T-cell (primary cell): ENCODE results near the gene DOC2A. TPM values are rescaled to one million over a fixed set of nuclear protein-coding genes. Genes with fewer than 3 reads are reported as not detected.

Experiments used
- ATAC-seq, 4 experiments: fragments of 200-7000 bp in 3 of 4; fragments of 150-1000 bp in 1 of 4; cut with Tn5 transposase; replicated peaks in 1 of 4; 1 replicate in 3 of 4; 2 replicates in 1 of 4; pipeline ENCODE4 v1.10.0; 2021; ENCODE audit warnings: moderate library complexity in 3 of 4, mild to moderate bottlenecking in 2 of 4, moderate number of reproducible peaks in 1 of 4
- CTCF ChIA-PET, 2 donors: fragments of 300-600 bp; sonication (Branson Sonifier 250); formaldehyde crosslinking; loops; one replicate each; lab custom pipeline; 2022; ENCODE audit warnings: antibody characterized with exemption in 2 of 2; lab: Charles Lee
- POLR2A ChIA-PET, 2 donors: fragments of 300-600 bp; sonication (Branson Sonifier 250); formaldehyde crosslinking; loops; one replicate each; lab custom pipeline; 2022; ENCODE audit warnings: antibody characterized with exemption in 2 of 2; lab: Charles Lee
- DNase-seq, 35 experiments: peaks; one replicate each; pipeline versions ENCODE4 v3.0.0 to v3.0.0-alpha.2; 2013 to 2023
- H3K27ac ChIP-seq: one replicate; pipeline ENCODE4 v1.5.1; 2013; ENCODE audit warnings: low read length
- H3K27me3 ChIP-seq, 2 experiments: replicated peaks in 1 of 2; 1 replicate in 1 of 2; 2 replicates in 1 of 2; pipeline versions ENCODE4 v1.6.1 to v1.7.0; 2013; ENCODE audit warnings: low read length in 1 of 2, mixed read lengths in 1 of 2; ENCODE audit not compliant: control insufficient read depth in 2 of 2, insufficient read depth in 2 of 2; ENCODE audit errors: extremely low read depth in 1 of 2
- H3K36me3 ChIP-seq, 2 donors: 1 replicate in 1 of 2; 2 replicates in 1 of 2; pipeline versions ENCODE4 v1.6.1 to v1.7.0; 2013; ENCODE audit warnings: low read length in 1 of 2; ENCODE audit not compliant: control insufficient read depth in 2 of 2, insufficient read depth in 1 of 2; ENCODE audit errors: extremely low read depth in 1 of 2
- H3K4me1 ChIP-seq, 2 experiments: 1 replicate in 1 of 2; 2 replicates in 1 of 2; pipeline versions ENCODE4 v1.6.1 to v1.7.0; 2013; ENCODE audit warnings: low read length in 2 of 2, mixed read lengths in 1 of 2; ENCODE audit not compliant: insufficient read depth in 2 of 2, control insufficient read depth in 1 of 2; ENCODE audit errors: extremely low read depth in 1 of 2
- H3K4me3 ChIP-seq, 2 donors: 1 replicate in 1 of 2; 2 replicates in 1 of 2; pipeline versions ENCODE4 v1.5.1 to v1.7.0; 2013; ENCODE audit warnings: mild to moderate bottlenecking in 2 of 2, low read length in 1 of 2, moderate library complexity in 1 of 2; ENCODE audit not compliant: control insufficient read depth in 1 of 2; ENCODE audit errors: extremely low read depth in 1 of 2
- H3K9me3 ChIP-seq: 2 replicates; pipeline ENCODE4 v1.7.0; 2013
- H3K27ac Mint-ChIP-seq, 2 donors: one replicate each; pipeline ENCODE4 v1.8.0; 2020 to 2021; ENCODE audit warnings: mild to moderate bottlenecking in 2 of 2, mixed read lengths in 2 of 2
- H3K27me3 Mint-ChIP-seq, 2 donors: one replicate each; pipeline ENCODE4 v1.8.0; 2021 to 2022; ENCODE audit warnings: mixed read lengths in 2 of 2
- H3K36me3 Mint-ChIP-seq: one replicate; pipeline ENCODE4 v1.8.0; 2021; ENCODE audit warnings: mixed read lengths
- H3K4me1 Mint-ChIP-seq, 3 donors: one replicate each; pipeline ENCODE4 v1.8.0; 2020 to 2022; ENCODE audit warnings: mixed read lengths in 3 of 3, mild to moderate bottlenecking in 1 of 3
- H3K4me3 Mint-ChIP-seq, 3 donors: one replicate each; pipeline ENCODE4 v1.8.0; 2020 to 2022; ENCODE audit warnings: mild to moderate bottlenecking in 3 of 3, mixed read lengths in 3 of 3, moderate library complexity in 3 of 3
- H3K9me3 Mint-ChIP-seq, 3 donors: one replicate each; pipeline ENCODE4 v1.8.0; 2020 to 2022; ENCODE audit warnings: mixed read lengths in 3 of 3
- WGBS: methylation state at CpG from one replicate; pipeline ENCODE4 v1.1.5; 2013; ENCODE audit warnings: missing lambda C conversion rate; ENCODE audit not compliant: insufficient coverage; 5-methylcytosine and 5-hydroxymethylcytosine counted together
- total RNA-seq, 35 experiments: library from RNA in 6 of 35; stranded (reverse) in 6 of 35; fragments of 120-200 nt in 1 of 35; gene quantifications; one replicate each; pipeline versions ENCODE4 v1.2.1 to v1.2.4 and lab custom pipeline; 2013 to 2026

Gene DOC2A
- total RNA-seq, 5 donors from 2014 or later (not counting 1 experiment from before 2014, with no cell fraction given) = 0.15 to 0.38 (median 0.26) TPM; not detected in 1

- H3K4me1 Mint-ChIP-seq = peaks cover 23 to 33% (median 28%) of the 10 kb centered on the region in 3 donors
- H3K27me3 Mint-ChIP-seq = no peaks in the 10 kb centered on the region
- Histone ChIP-seq H3K9me3 (no peaks in the 10 kb centered on the region), H3K4me3 (no peak overlapping the region), H3K27ac (no peak overlapping the region), H3K27me3 (no peaks in the 10 kb centered on the region), H3K36me3 (peaks cover 9 to 57% of the 10 kb centered on the region in 2 donors), H3K4me1 (peaks cover 13 to 27% of the 10 kb centered on the region in 2 experiments)
- 100% methylated on average over 3 of the region's 9 CpGs for WGBS
- ATAC-seq (no peak), DNase-seq (no peak)
- no peak overlapping the region for H3K4me3 Mint-ChIP-seq
- no peaks in the 10 kb centered on the region for H3K9me3 Mint-ChIP-seq
- peaks cover 40% of the 10 kb centered on the region for H3K36me3 Mint-ChIP-seq
- ChIA-PET POLR2A (no interaction called here), CTCF (interaction anchor here in 1 of 2 donors (0.6 kb wide), 1 partner anchor 78 kb away, joined by 6 read pairs; the partner anchor contains the start of gene ASPHD1)
- peak overlapping the region in 1 of 2 donors; percentile 28 for H3K27ac Mint-ChIP-seq
Measured at GRCh38 chr16:29978564-29979270, 32.1 kb downstream of the DOC2A start.

GRCh38 chr16:29978081-29978480, 32.7 kb downstream of the DOC2A start:
- peak overlapping the region in 1 of 2 donors; percentile 16 for H3K27ac Mint-ChIP-seq
- peaks cover 9 to 50% of the 10 kb centered on the region in 2 donors for H3K36me3 ChIP-seq
- H3K36me3 Mint-ChIP-seq = peaks cover 35% of the 10 kb centered on the region
- H3K4me3 ChIP-seq = no peak overlapping the region
- no peaks in the 10 kb centered on the region for H3K9me3 ChIP-seq
- 100% methylated on average over 6 of the region's 9 CpGs for WGBS
- DNase-seq = no peak
- no peaks in the 10 kb centered on the region for H3K27me3 Mint-ChIP-seq
- ATAC-seq = no peak
- no peaks in the 10 kb centered on the region for H3K9me3 Mint-ChIP-seq
- POLR2A ChIA-PET = no interaction called here
- peaks cover 13 to 31% of the 10 kb centered on the region in 2 experiments for H3K4me1 ChIP-seq
- H3K27ac ChIP-seq = no peak overlapping the region
- H3K4me3 Mint-ChIP-seq = no peak overlapping the region
- CTCF ChIA-PET = interaction anchor here in 1 of 2 donors (0.6 kb wide), 1 partner anchor 78 kb away, joined by 6 read pairs; the partner anchor contains the start of gene ASPHD1
- H3K27me3 ChIP-seq = no peaks in the 10 kb centered on the region
- peaks cover 23 to 37% (median 32%) of the 10 kb centered on the region in 3 donors for H3K4me1 Mint-ChIP-seq

GRCh38 chr16:29977063-29977825, 33.6 kb downstream of the DOC2A start:
- no peaks in the 10 kb centered on the region for H3K27me3 ChIP-seq
- Mint-ChIP-seq H3K27ac (peak overlapping the region in 1 of 2 donors; percentile 66), H3K4me3 (no peak overlapping the region), H3K9me3 (no peaks in the 10 kb centered on the region), H3K27me3 (no peaks in the 10 kb centered on the region), H3K36me3 (peaks cover 27% of the 10 kb centered on the region), H3K4me1 (peaks cover 23 to 41% (median 36%) of the 10 kb centered on the region in 3 donors)
- no peak overlapping the region for H3K27ac ChIP-seq
- ATAC-seq (no peak), DNase-seq (no peak)
- CTCF ChIA-PET = no interaction called here
- WGBS = 100% methylated on average over 2 of the region's 9 CpGs
- no peaks in the 10 kb centered on the region for H3K9me3 ChIP-seq
- H3K4me1 ChIP-seq = peaks cover 13 to 33% of the 10 kb centered on the region in 2 experiments
- H3K36me3 ChIP-seq = peaks cover 9 to 42% of the 10 kb centered on the region in 2 donors
- POLR2A ChIA-PET = no interaction called here
- H3K4me3 ChIP-seq = no peak overlapping the region

DNA sequence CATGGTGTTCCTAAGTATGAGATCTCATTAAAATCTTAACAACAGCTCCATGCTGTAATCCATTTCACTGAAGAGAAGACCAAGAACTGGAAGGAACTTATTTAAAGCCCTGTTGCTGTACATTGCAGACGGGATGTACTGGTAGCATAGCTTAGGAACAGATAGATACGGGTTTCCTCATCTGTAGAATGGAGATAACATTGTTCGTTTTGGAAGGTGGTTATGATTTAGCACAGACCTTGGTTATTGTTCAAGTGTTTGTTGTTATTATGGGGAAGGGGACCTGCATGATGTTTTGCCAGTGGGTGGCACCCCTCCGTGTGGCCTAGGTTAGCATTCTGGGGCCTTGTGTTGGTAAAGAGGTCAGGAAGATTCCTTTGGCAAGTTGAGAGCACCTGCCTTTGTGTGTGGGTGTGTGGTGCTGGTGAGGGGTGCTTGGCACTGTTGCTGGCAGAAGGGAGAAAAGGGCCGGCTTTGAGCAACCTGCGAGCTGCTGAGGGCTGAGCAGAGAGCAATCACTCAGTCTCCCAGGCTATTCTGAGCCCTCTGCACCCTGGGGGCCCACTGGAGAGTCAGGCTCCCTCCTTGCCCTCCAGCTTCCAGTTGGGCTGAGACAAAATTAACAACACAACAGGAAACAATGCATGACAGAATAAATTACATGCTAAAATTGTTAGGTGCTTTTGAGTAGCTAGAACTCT, 34.9 kb downstream of the DOC2A start:
- no peak overlapping the region for H3K4me3 ChIP-seq
- DNase-seq (no peak), ATAC-seq (no peak)
- POLR2A ChIA-PET = interaction anchor here in 1 of 2 donors (0.5 kb wide), 1 partner anchor 42 kb away, joined by 6 read pairs; no protein-coding TSS in a partner anchor
- CTCF ChIA-PET = interaction anchor here in 1 of 2 donors (0.6 to 3.9 kb wide), 2 partner anchors 14 to 127 kb away, joined by 3 to 22 read pairs; partner anchors contain the start of gene TMEM219
- H3K36me3 ChIP-seq = peaks cover 9 to 30% of the 10 kb centered on the region in 2 donors
- H3K27ac ChIP-seq = peak overlapping the region; percentile 78
- H3K4me1 ChIP-seq = peaks cover 13 to 33% of the 10 kb centered on the region in 2 experiments
- H3K36me3 Mint-ChIP-seq = peaks cover 23% of the 10 kb centered on the region
- 22% methylated on average over 6 of the region's 6 CpGs for WGBS
- no peaks in the 10 kb centered on the region for H3K9me3 ChIP-seq
- H3K9me3 Mint-ChIP-seq = no peaks in the 10 kb centered on the region
- no peaks in the 10 kb centered on the region for H3K27me3 Mint-ChIP-seq
- peak overlapping the region; percentile 85 to 97 (median 90) for H3K4me3 Mint-ChIP-seq
- peak overlapping the region; percentile 83 to 93 for H3K27ac Mint-ChIP-seq
- H3K4me1 Mint-ChIP-seq = peaks cover 23 to 41% (median 36%) of the 10 kb centered on the region in 3 donors
- no peaks in the 10 kb centered on the region for H3K27me3 ChIP-seq

GRCh38 chr16:29975134-29975538, 35.7 kb downstream of the DOC2A start:
- Mint-ChIP-seq H3K27ac (peak overlapping the region; percentile 83 to 93), H3K27me3 (no peaks in the 10 kb centered on the region), H3K4me3 (peak overlapping the region; percentile 85 to 97 (median 90)), H3K36me3 (peaks cover 19% of the 10 kb centered on the region), H3K9me3 (no peaks in the 10 kb centered on the region), H3K4me1 (peaks cover 23 to 41% (median 36%) of the 10 kb centered on the region in 3 donors)
- H3K27me3 ChIP-seq = no peaks in the 10 kb centered on the region
- peak overlapping the region; percentile 78 for H3K27ac ChIP-seq
- H3K36me3 ChIP-seq = peaks cover 9 to 22% of the 10 kb centered on the region in 2 donors
- peaks cover 13 to 33% of the 10 kb centered on the region in 2 experiments for H3K4me1 ChIP-seq
- CTCF ChIA-PET = interaction anchor here in 1 of 2 donors (3.9 kb wide), 1 partner anchor 13 kb away, joined by 22 read pairs; the partner anchor contains the start of gene TMEM219
- no peak for ATAC-seq
- H3K9me3 ChIP-seq = no peaks in the 10 kb centered on the region
- H3K4me3 ChIP-seq = peak overlapping the region; percentile 83 to 98
- 52% methylated on average over 4 of the region's 5 CpGs for WGBS
- POLR2A ChIA-PET = interaction anchor here in 1 of 2 donors (0.6 kb wide), 1 partner anchor 1101 kb away, joined by 3 read pairs; no protein-coding TSS in a partner anchor
- no peak for DNase-seq
